Measurements from ENCODE around the gene RHEBL1.

DNA sequence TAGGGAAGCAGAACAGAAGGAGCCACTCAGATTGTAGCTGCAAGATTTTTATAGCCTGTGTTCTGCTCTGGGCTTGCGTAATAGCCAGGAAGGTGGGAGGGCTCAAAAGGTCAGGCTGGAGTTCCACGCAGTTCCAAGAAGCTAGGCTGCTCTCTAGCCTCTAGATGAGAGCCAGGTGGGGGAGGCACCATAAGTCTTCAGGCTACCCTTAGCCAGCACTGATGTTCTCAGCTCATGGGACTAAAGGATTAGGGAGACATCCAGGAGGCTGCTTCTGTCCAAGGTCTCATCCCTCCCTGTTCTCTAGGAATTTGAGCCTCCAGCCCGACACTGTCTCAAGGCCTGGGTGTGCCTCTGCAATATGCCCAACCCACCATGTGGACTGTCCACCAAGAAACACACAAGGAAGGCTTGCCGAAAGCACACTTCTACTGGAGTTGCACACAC is 39.2 kb upstream of the RHEBL1 start:
- TF ChIP-seq, protein P1, sequence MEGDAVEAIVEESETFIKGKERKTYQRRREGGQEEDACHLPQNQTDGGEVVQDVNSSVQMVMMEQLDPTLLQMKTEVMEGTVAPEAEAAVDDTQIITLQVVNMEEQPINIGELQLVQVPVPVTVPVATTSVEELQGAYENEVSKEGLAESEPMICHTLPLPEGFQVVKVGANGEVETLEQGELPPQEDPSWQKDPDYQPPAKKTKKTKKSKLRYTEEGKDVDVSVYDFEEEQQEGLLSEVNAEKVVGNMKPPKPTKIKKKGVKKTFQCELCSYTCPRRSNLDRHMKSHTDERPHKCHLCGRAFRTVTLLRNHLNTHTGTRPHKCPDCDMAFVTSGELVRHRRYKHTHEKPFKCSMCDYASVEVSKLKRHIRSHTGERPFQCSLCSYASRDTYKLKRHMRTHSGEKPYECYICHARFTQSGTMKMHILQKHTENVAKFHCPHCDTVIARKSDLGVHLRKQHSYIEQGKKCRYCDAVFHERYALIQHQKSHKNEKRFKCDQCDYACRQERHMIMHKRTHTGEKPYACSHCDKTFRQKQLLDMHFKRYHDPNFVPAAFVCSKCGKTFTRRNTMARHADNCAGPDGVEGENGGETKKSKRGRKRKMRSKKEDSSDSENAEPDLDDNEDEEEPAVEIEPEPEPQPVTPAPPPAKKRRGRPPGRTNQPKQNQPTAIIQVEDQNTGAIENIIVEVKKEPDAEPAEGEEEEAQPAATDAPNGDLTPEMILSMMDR (conservative IDR thresholded peaks at IDR 0.05) = no peak
- TF ChIP-seq EZH2 (IDR thresholded peaks at IDR 0.05; ENCODE audit: low read depth) = no peak
